Measurements from ENCODE around the gene CROCC2.

Gene CROCC2

DNA sequence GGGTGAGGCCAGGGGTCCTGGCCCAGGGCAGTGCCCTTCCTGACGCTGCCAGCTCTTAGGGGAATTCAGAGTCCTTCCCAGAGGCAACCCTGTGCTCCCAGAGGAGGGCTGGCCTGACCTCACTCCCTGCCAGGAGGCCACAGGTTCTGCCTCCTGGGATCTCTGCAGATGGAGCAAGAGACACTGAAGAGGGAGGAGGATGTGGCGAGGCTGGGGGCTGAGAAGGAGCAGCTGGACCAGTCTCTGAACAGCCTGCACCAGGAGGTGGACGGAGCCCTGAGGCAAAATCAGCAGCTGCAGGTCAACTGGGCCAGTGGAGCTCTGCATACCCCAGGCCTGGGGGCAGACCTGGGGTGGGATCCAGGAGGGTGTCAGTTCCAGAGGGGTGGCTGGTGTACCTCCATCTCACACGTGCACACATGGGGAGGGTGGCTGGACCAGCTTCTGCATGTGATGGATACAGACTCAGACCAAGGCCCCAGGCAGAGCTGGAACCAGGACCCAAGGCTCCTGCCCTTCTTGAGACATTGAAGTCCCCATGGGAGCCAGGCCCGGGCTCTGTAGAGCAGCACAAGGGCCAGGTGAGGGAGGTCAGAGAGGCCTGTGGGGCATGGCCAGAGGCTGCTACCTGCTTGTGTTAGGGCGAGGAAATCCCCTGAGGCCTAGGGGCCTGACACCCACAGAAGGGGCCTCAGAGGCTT, 82.6 kb downstream of the CROCC2 start:
- Mint-ChIP-seq H3K4me3 (no peak overlapping the region), H3K9me3 (no peaks in the 10 kb centered on the region), H3K27ac (no peak overlapping the region), H3K36me3 (ENCODE audit: low read depth) (no peaks in the 10 kb centered on the region), H3K4me1 (ENCODE audit: low read depth) (peaks cover 3% of the 10 kb centered on the region), H3K27me3 (ENCODE audit: low read depth) (no peaks in the 10 kb centered on the region)

DNA sequence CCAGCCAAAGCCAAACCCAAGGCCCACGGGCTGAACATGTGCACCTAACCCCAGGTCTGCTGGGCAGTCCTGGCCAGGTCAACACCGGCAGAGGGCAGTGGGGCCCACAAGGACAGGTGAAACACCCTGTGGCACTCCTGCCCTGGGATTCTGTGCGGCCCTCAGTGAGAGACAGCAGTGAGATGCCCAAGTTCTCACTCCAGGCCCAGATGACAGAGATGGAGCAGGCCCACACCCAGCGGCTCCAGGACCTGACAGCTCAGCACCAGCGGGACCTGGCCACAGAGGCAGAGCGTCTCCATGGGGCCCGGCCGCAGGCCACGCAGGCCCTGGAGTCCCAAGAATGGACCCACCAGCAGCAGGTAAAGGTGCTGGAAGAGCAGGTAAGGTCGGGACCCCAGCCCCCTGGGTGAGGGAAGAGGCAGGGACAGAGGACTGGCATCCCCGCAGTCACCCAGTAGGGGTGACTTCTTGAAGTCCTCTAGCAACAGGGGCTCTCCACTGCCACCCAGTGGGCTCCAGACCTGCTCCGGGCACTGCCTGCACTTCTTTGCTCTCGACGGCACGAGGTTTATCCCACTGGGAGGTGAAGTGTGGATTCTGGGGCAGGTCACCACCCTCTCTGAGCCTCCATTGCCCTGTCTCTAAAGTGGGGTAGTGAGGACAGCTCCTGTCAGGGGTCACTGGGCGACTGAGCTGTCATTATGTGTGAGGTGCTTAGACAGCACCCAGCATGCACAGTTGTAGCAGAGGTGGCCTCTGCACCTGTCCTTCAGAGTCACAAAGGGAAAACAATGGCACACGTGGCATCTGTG, 83.5 kb downstream of the CROCC2 start:
- H3K27ac Mint-ChIP-seq = no peak overlapping the region
- H3K4me3 Mint-ChIP-seq = no peak overlapping the region
- no peaks in the 10 kb centered on the region for H3K9me3 Mint-ChIP-seq
- no peaks in the 10 kb centered on the region for H3K36me3 Mint-ChIP-seq (ENCODE audit: low read depth)
- H3K27me3 Mint-ChIP-seq (ENCODE audit: low read depth) = no peaks in the 10 kb centered on the region
- peaks cover 3% of the 10 kb centered on the region for H3K4me1 Mint-ChIP-seq (ENCODE audit: low read depth)

DNA sequence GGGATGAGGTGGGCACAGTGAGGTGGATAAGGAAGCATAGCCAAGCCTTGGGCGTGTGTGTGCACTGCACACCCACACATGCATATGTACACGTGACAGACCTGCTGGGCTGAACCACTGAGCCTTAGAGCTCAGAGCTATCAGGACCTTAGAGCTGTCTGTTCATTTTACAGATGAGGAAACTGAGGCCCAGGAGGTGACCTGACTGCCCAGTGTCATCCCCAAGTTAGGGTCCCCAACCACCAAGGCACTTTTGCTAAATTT, 84.1 kb downstream of the CROCC2 start:
- peaks cover 3% of the 10 kb centered on the region for H3K4me1 Mint-ChIP-seq (ENCODE audit: low read depth)
- no peak overlapping the region for H3K4me3 Mint-ChIP-seq
- peaks cover 2% of the 10 kb centered on the region for H3K27me3 Mint-ChIP-seq (ENCODE audit: low read depth)
- H3K27ac Mint-ChIP-seq = no peak overlapping the region
- H3K9me3 Mint-ChIP-seq = no peaks in the 10 kb centered on the region
- H3K36me3 Mint-ChIP-seq (ENCODE audit: low read depth) = no peaks in the 10 kb centered on the region

DNA sequence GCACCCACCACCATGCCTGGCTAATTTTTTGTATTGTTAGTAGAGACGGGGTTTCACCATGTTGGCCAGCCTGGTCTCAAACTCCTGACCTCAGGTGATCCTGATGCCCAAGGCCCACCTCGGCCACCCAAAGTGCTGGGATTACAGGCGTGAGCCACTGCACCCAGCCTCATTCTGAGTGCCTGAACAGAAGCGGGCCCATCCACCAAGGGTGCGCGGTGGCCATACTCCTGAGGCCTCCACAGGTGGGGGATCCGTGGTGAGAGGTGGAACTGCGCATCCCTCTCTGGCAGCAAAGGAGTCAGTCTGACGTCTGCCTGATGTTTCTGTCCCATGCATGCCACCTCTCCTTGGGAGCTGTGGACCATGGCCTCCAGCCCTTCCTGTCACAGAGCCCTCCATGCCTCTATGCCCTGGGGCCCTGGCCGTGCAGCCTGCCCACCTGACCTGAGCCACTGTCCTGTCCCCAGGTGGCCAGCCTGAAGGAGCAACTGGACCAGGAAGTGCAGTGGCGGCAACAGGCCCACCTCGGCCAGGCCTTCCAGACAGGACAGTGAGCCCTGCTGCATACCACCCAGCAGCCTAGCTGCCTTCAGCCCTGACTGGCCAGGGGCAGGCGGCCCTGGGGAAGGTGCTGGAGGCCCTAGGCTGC, 84.7 kb downstream of the CROCC2 start:
- Mint-ChIP-seq H3K27me3 (ENCODE audit: low read depth) (peaks cover 9% of the 10 kb centered on the region), H3K4me3 (no peak overlapping the region), H3K9me3 (no peaks in the 10 kb centered on the region), H3K27ac (no peak overlapping the region), H3K36me3 (ENCODE audit: low read depth) (no peaks in the 10 kb centered on the region), H3K4me1 (ENCODE audit: low read depth) (peaks cover 3% of the 10 kb centered on the region)

DNA sequence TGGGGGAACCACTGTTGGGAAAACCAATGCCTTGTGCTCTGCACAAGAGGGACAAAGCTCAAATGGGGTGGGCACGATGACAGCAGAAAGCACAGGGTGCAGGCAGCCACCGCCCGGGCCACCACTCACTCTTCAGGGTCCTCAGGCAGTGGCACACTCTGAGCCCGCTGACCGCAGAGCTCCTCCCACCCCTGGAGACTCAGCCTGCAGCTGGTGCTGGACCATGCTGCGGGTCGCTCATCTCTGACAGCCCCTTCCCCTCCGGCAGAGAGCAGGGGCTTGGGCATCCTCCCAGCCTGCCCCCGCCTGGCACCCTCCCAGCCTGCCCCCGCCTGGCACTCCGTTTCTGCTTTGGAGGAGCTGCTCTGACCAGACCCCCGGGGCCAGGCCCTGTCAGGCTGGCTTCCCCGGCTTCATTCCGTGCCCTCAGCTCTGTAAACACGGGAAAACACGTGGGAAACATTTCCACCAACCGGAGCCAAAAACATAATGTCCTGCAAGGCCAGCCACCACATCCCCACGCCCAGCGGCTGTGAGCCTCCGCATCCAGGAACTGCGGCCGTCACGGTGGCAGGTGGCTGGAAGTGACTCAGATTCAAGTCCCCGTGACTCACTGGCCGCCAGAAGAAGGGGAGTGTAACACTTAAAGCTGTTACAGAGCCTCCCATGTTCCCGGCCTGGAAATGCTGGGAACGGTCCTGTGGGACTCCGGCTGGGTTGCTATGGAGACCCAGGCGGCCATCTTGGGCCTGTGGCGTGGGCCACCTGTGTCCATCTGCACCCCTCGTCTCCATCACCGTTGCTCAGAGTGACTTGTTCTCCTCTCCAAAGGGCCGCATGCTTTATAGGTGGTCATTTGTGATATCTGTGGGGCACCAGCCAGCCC, 85.5 kb downstream of the CROCC2 start:
- Mint-ChIP-seq H3K4me1 (ENCODE audit: low read depth) (peaks cover 3% of the 10 kb centered on the region), H3K27me3 (ENCODE audit: low read depth) (peaks cover 9% of the 10 kb centered on the region), H3K27ac (no peak overlapping the region), H3K9me3 (no peaks in the 10 kb centered on the region), H3K36me3 (ENCODE audit: low read depth) (no peaks in the 10 kb centered on the region), H3K4me3 (no peak overlapping the region)

DNA sequence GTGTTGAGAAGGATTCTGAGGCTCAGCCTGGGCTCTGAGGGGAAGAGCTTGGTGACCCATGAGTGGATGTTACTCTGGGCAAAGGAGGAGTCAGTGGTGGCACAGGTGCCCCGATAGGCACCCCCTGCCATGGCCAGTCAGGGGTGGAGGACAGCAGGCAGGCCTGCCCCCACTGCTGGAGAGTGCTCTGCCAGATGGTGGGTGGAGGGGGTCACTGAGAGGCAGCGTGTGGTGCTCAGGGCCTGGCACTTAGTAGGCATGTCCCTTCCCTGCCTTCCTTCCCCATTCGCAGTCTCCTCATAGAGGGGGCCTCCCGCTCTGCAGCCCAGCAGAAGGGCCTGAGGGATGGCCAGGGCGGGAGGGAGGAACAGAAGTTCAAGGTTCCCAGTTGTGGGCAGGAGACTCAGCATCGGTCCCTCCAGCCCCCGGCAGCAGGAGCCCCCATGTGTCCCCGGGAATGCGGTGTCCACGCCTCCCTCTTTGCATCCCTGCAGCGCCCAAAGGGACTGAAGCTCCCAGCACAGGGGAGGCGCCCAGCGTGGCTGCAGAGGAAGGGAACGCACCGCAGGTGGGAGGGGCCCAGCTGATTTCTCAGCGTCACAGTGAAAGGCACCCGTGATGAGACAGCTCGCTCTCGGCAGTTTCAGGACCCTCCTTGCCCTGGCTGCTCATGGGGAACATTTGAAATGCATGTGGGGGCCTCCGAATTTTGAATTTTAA, 86.6 kb downstream of the CROCC2 start:
- Mint-ChIP-seq H3K4me1 (ENCODE audit: low read depth) (peaks cover 7% of the 10 kb centered on the region), H3K27me3 (ENCODE audit: low read depth) (peaks cover 20% of the 10 kb centered on the region), H3K27ac (no peak overlapping the region), H3K36me3 (ENCODE audit: low read depth) (no peaks in the 10 kb centered on the region), H3K9me3 (no peaks in the 10 kb centered on the region), H3K4me3 (no peak overlapping the region)

DNA sequence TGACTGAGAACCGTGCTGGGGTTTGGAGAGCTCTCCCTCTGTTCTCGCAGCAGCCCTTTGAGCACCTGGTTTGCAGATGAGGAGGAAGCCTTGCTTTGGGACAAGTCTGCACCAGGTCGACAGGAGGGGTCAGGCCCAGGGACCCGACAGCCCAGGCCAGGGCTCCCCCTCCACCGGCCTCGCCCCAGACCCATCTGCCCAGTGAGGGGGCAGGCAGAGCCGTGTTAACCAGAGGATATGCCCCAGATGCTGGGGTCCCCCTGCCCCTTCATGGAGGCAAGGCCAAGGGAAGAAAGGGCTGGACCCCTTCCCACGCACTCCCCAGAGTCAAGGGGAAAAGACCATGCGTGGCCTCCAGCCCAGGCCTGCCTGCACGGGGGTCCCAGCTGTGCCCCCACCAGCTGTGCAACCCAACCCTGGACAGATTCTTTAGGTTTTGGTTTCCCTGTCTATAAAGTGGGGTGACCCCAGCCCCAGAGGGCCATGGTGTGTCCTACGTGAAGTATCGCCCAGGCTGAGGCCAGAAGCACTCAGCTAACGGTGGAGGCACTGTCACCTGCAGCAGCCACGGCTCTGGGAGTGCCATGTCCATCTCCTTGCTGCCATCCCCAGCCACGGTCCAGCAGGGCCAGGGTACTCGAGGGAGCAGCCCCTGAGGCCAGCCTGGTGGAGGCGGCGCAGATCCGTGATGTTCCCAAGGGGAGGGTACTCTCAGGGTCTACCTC, 87.5 kb downstream of the CROCC2 start:
- H3K36me3 Mint-ChIP-seq (ENCODE audit: low read depth) = no peaks in the 10 kb centered on the region
- H3K4me3 Mint-ChIP-seq = no peak overlapping the region
- H3K27me3 Mint-ChIP-seq (ENCODE audit: low read depth) = peaks cover 20% of the 10 kb centered on the region
- peaks cover 7% of the 10 kb centered on the region for H3K4me1 Mint-ChIP-seq (ENCODE audit: low read depth)
- no peaks in the 10 kb centered on the region for H3K9me3 Mint-ChIP-seq
- H3K27ac Mint-ChIP-seq = no peak overlapping the region

DNA sequence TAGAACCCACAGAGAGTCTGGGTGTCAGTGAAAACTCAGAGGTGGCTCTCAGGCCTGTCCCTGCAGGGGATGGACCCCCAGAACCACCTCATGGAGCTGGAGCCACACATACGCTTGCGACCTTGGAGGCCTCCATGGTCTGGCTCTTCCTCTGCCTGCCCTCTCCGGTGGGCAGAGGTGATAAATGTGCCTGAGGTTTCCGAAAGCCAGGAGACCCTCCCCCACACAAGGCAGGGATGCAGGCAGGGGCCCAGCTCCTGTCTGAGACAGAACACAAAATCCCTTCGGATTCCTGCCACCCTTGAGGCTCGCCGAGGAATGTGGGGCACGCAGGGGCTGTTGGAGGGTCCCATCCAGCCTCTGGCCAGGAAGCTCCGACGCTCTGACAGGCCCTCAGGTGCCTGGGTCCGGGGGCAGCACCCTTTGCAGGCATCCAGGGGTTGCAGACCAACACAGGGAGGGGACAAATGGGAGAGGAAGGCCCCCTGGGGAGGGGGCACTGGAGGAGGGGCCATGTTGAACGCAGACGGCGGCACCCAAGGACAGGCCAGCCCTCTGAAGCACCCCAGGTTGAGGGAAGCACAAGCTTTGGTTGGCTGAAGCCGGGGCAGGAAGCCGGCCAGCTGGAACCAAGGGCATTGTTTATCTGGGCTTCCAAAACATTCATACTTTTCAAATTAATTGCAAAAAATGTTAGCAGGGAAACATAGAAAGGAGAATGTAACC, 88.2 kb downstream of the CROCC2 start:
- Mint-ChIP-seq H3K9me3 (no peaks in the 10 kb centered on the region), H3K27ac (no peak overlapping the region), H3K36me3 (ENCODE audit: low read depth) (no peaks in the 10 kb centered on the region), H3K4me3 (no peak overlapping the region), H3K4me1 (ENCODE audit: low read depth) (peaks cover 7% of the 10 kb centered on the region), H3K27me3 (ENCODE audit: low read depth) (peaks cover 20% of the 10 kb centered on the region)

DNA sequence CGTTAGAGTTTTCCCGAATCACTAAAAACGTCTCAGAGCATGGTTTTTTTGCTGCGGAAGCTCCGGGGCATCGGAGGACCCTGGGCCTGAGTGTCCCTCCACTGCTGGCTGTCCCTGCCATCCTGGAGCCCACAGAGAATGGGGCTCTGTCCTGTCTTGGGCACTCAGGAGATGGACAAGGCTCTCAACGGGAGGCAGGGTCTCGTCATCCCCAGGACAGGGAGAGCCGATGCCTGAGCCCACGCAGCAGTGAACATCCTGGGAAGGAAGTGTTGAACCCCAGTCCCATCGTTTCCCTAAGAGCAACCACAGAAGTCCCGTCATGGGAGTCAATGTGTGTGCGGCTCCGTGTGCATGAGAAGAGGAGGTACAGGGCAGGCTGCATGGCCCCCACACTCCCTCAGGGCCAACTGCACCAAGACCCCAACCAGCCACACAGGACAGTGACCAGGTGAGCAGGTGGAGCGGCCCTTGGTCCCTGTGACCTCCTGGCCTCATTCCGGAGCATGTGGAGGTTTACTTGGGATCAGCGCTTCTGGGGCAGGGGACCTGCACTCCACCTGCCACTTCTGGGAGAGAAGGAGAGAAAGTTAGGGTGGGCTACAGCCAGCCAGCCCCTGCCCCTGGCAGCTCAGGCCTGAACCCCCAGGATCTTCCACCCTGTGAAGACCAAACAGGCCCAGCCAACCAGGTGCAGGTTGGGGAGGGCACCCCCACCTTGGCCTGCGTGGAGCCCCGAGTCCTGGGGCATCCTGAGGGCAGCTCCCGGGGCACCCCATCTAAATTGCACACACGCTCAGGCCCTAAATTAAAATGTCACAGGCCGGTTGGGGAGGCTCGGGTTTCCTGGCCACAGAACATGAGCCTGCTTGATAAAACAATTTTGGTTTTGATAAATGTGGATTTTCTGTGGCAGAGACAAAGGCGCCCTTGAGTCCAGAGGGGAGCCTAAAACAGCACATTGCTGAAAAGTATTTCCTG, 89.2 kb downstream of the CROCC2 start:
- peaks cover 29% of the 10 kb centered on the region for H3K27me3 Mint-ChIP-seq (ENCODE audit: low read depth)
- H3K9me3 Mint-ChIP-seq = no peaks in the 10 kb centered on the region
- H3K36me3 Mint-ChIP-seq (ENCODE audit: low read depth) = peaks cover 2% of the 10 kb centered on the region
- peaks cover 11% of the 10 kb centered on the region for H3K4me1 Mint-ChIP-seq (ENCODE audit: low read depth)
- H3K27ac Mint-ChIP-seq = no peak overlapping the region
- H3K4me3 Mint-ChIP-seq = no peak overlapping the region

DNA sequence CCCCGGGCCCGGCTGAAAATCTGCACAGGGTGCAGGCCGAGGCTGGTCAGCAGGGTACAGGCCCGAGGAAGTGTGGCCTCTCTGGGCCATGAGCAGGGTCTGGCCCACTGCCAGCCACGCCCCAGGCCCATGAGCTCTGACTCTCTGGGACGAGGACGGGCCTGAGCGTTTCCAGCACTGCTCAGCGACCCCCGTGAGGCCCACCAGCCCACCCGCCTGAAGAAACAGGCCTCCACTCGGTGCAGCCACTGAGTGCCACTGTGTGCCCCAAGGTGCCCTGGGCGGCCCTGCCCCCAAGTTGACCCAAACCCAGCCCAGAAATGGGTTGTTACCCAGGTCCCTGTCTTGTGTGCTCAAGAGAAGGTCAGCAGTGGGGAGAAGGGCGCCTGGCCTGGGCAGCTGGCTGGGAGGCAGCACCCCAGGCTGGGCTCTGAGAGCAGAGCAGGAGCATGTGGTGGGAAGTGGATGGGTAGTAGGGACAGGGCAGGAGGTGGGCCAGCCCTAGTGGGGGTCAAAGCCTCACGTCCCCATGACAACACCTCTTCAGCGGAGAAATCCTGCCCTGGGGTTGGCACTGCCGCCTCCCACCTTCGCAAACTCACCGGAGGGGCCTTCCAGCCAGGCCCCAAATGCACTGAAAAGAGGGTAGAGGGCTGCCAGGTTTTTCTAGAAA, 90.2 kb downstream of the CROCC2 start:
- Mint-ChIP-seq H3K4me1 (ENCODE audit: low read depth) (peaks cover 11% of the 10 kb centered on the region), H3K4me3 (no peak overlapping the region), H3K27ac (no peak overlapping the region), H3K9me3 (no peaks in the 10 kb centered on the region), H3K36me3 (ENCODE audit: low read depth) (peaks cover 2% of the 10 kb centered on the region), H3K27me3 (ENCODE audit: low read depth) (peaks cover 36% of the 10 kb centered on the region)

DNA sequence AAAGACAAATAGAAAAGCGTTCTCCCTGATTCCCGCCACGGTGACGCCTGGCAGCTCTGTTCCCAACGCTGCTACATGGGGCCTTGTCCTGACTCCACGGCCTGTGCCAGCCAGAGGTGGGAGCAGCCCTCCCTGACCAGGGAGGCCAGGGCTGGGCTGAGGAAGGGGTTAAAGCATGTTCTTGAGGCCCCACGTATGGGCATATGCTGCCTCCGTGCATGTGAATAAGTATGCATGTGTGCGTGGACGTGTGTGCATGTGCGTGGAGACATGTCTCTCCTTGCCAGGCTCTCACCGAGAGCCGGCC, 90.7 kb downstream of the CROCC2 start:
- Mint-ChIP-seq H3K36me3 (ENCODE audit: low read depth) (peaks cover 2% of the 10 kb centered on the region), H3K4me1 (ENCODE audit: low read depth) (peaks cover 11% of the 10 kb centered on the region), H3K4me3 (no peak overlapping the region), H3K27me3 (ENCODE audit: low read depth) (peaks cover 38% of the 10 kb centered on the region), H3K9me3 (no peaks in the 10 kb centered on the region), H3K27ac (no peak overlapping the region)
